Measurements from ENCODE around the gene RER1.
A peak's percentile ranks its signal among the peaks of the same experiment; 100 is the strongest.

Gene RER1

GRCh38 chr1:2376931-2377672 lies 14.5 kb upstream of the RER1 start:
- no peak for DNase-seq

- no peak for DNase-seq
Observed at GRCh38 chr1:2377751-2378440, 13.7 kb upstream of the RER1 start.

- DNase-seq = peak; percentile 40
Observed at GRCh38 chr1:2378441-2378851, 13.2 kb upstream of the RER1 start.

- DNase-seq = no peak
Observed at GRCh38 chr1:2378956-2379732, 12.5 kb upstream of the RER1 start.

GRCh38 chr1:2379733-2380404 lies 11.8 kb upstream of the RER1 start:
- no peak for DNase-seq

- no peak for DNase-seq
Observed at GRCh38 chr1:2380816-2381591, 10.6 kb upstream of the RER1 start.

GRCh38 chr1:2381741-2382620 lies 9.7 kb upstream of the RER1 start:
- DNase-seq = peak; percentile 16

GRCh38 chr1:2382621-2383361 lies 8.8 kb upstream of the RER1 start:
- no peak for DNase-seq

- DNase-seq = no peak
Observed at GRCh38 chr1:2383576-2383975, 8.1 kb upstream of the RER1 start.

GRCh38 chr1:2384130-2384860 lies 7.3 kb upstream of the RER1 start:
- no peak for DNase-seq

GRCh38 chr1:2384941-2385481 lies 6.6 kb upstream of the RER1 start:
- DNase-seq = no peak

GRCh38 chr1:2385606-2386280 lies 5.9 kb upstream of the RER1 start:
- no peak for DNase-seq

- no peak for DNase-seq
Observed at GRCh38 chr1:2386636-2387611, 4.7 kb upstream of the RER1 start.

- DNase-seq = no peak
Observed at GRCh38 chr1:2388004-2388913, 3.4 kb upstream of the RER1 start.

GRCh38 chr1:2389644-2390043 lies 2.0 kb upstream of the RER1 start:
- no peak for DNase-seq

GRCh38 chr1:2391931-2392509 lies 379 bp downstream of the RER1 start:
- no peak for DNase-seq
